IPS DF 4.7 (cell line): Measurements from ENCODE around the gene HSPBP1.

ENCODE experiments used
- DNase-seq: peaks from one replicate; pipeline ENCODE4 v3.0.0-alpha.2; 2013; ENCODE audit warnings: low spot score; ENCODE audit errors: extremely low read depth

Gene HSPBP1

GRCh38 chr19:55305491-55305890 lies 25.6 kb upstream of the HSPBP1 start:
- DNase-seq, result no peak

GRCh38 chr19:55304980-55305379 lies 25.1 kb upstream of the HSPBP1 start:
- DNase-seq, result no peak

GRCh38 chr19:55304279-55304978 lies 24.5 kb upstream of the HSPBP1 start:
- DNase-seq, result no peak

GRCh38 chr19:55303477-55303876 lies 23.6 kb upstream of the HSPBP1 start:
- DNase-seq, result no peak

- no peak for DNase-seq
These were observed 22.4 kb upstream of the HSPBP1 start for GRCh38 chr19:55302318-55302703.

- DNase-seq, result no peak
These were observed 21.8 kb upstream of the HSPBP1 start for GRCh38 chr19:55301459-55302317.

- no peak for DNase-seq
These were observed 21.1 kb upstream of the HSPBP1 start for GRCh38 chr19:55300886-55301458.

GRCh38 chr19:55299991-55300390 lies 20.1 kb upstream of the HSPBP1 start:
- no peak for DNase-seq

GRCh38 chr19:55297267-55297666 lies 17.4 kb upstream of the HSPBP1 start:
- DNase-seq, result no peak

GRCh38 chr19:55289117-55289796 lies 9.3 kb upstream of the HSPBP1 start:
- no peak for DNase-seq

- DNase-seq, result no peak
These were observed 7.6 kb upstream of the HSPBP1 start for GRCh38 chr19:55287361-55288079.

GRCh38 chr19:55285229-55285890 lies 5.5 kb upstream of the HSPBP1 start:
- DNase-seq, result no peak

GRCh38 chr19:55284405-55285058 lies 4.6 kb upstream of the HSPBP1 start:
- DNase-seq, result no peak

GRCh38 chr19:55283548-55284377 lies 3.9 kb upstream of the HSPBP1 start, which contains the start of gene BRSK1:
TSS of gene BRSK1 (plus strand) at chr19:55283997. CDS start at chr19:55284443, 446 bp downstream.
- DNase-seq, result no peak

GRCh38 chr19:55279340-55279739 lies 570 bp downstream of the HSPBP1 start:
- DNase-seq, result no peak

GRCh38 chr19:55278391-55279135 lies 1.3 kb downstream of the HSPBP1 start:
- DNase-seq, result no peak

GRCh38 chr19:55277494-55277893 lies 2.4 kb downstream of the HSPBP1 start:
- DNase-seq, result no peak

- DNase-seq, result no peak
These were observed 3.0 kb downstream of the HSPBP1 start for GRCh38 chr19:55276720-55277430.
